ENCODE data around the gene PPP2R3B.

The PPP2R3B gene

GRCh38 chrX:360496-361150, 26.1 kb downstream of the PPP2R3B start:
- TF ChIP-seq CREB1 (IDR thresholded peaks at IDR 0.05; ENCODE audit: low read depth) (no peak), TEAD4 (IDR thresholded peaks at IDR 0.05) (no peak), ZBTB7A (IDR thresholded peaks at IDR 0.05; ENCODE audit: low read depth) (no peak), REST (IDR thresholded peaks at IDR 0.05; ENCODE audit: low read depth) (no peak), MAX (IDR thresholded peaks at IDR 0.05) (no peak), FOXM1 (IDR thresholded peaks at IDR 0.05; ENCODE audit: borderline replicate concordance, low read depth) (no peak), EP300 (IDR thresholded peaks at IDR 0.05; ENCODE audit: borderline replicate concordance) (no peak), EGR1 (IDR thresholded peaks at IDR 0.05) (no peak), NFIC (IDR thresholded peaks at IDR 0.05) (no peak), YY1 (IDR thresholded peaks at IDR 0.05; ENCODE audit: low read depth) (no peak), RAD21 (IDR thresholded peaks at IDR 0.05; ENCODE audit: low read depth) (no peak), TCF12 (IDR thresholded peaks at IDR 0.05; ENCODE audit: low read depth) (no peak), USF1 (IDR thresholded peaks at IDR 0.05) (no peak), CEBPB (IDR thresholded peaks at IDR 0.05) (no peak), TAF1 (IDR thresholded peaks at IDR 0.05; ENCODE audit: low read depth) (no peak)

GRCh38 chrX:358651-359143, 28.0 kb downstream of the PPP2R3B start:
- TF ChIP-seq RAD21 (IDR thresholded peaks at IDR 0.05; ENCODE audit: low read depth) (no peak), CREB1 (IDR thresholded peaks at IDR 0.05; ENCODE audit: low read depth) (no peak), TEAD4 (IDR thresholded peaks at IDR 0.05) (no peak)

- TF ChIP-seq REST (IDR thresholded peaks at IDR 0.05; ENCODE audit: low read depth), result no peak
- TF ChIP-seq TCF12 (IDR thresholded peaks at IDR 0.05; ENCODE audit: low read depth), result no peak
- no peak for TF ChIP-seq TAF1 (IDR thresholded peaks at IDR 0.05; ENCODE audit: low read depth)
- TF ChIP-seq EP300 (IDR thresholded peaks at IDR 0.05; ENCODE audit: borderline replicate concordance), result no peak
- TF ChIP-seq CREB1 (IDR thresholded peaks at IDR 0.05; ENCODE audit: low read depth), result no peak
- TF ChIP-seq YY1 (IDR thresholded peaks at IDR 0.05; ENCODE audit: low read depth), result no peak
- no peak for TF ChIP-seq MAX (IDR thresholded peaks at IDR 0.05)
- TF ChIP-seq FOXM1 (IDR thresholded peaks at IDR 0.05; ENCODE audit: borderline replicate concordance, low read depth), result no peak
- no peak for TF ChIP-seq EGR1 (IDR thresholded peaks at IDR 0.05)
- no peak for TF ChIP-seq ZBTB7A (IDR thresholded peaks at IDR 0.05; ENCODE audit: low read depth)
- no peak for TF ChIP-seq USF1 (IDR thresholded peaks at IDR 0.05)
- TF ChIP-seq RAD21 (IDR thresholded peaks at IDR 0.05; ENCODE audit: low read depth), result no peak
- TF ChIP-seq TEAD4 (IDR thresholded peaks at IDR 0.05), result no peak
- no peak for TF ChIP-seq CEBPB (IDR thresholded peaks at IDR 0.05)
- no peak for TF ChIP-seq NFIC (IDR thresholded peaks at IDR 0.05)
Measured at GRCh38 chrX:357693-358471, 28.8 kb downstream of the PPP2R3B start.

GRCh38 chrX:357035-357692, 29.5 kb downstream of the PPP2R3B start:
- no peak for TF ChIP-seq RAD21 (IDR thresholded peaks at IDR 0.05; ENCODE audit: low read depth)
- TF ChIP-seq MAX (IDR thresholded peaks at IDR 0.05), result no peak
- no peak for TF ChIP-seq EGR1 (IDR thresholded peaks at IDR 0.05)
- TF ChIP-seq TAF1 (IDR thresholded peaks at IDR 0.05; ENCODE audit: low read depth), result no peak
- no peak for TF ChIP-seq CREB1 (IDR thresholded peaks at IDR 0.05; ENCODE audit: low read depth)
- TF ChIP-seq REST (IDR thresholded peaks at IDR 0.05; ENCODE audit: low read depth), result no peak
- no peak for TF ChIP-seq TCF12 (IDR thresholded peaks at IDR 0.05; ENCODE audit: low read depth)
